ENCODE measurements around the gene CALD1. TPM values are rescaled to one million over a fixed set of nuclear protein-coding genes. Genes with fewer than 3 reads are reported as not detected.

Gene CALD1
- total RNA-seq, 1 experiment from 2014 or later, result 1.0 TPM

DNA sequence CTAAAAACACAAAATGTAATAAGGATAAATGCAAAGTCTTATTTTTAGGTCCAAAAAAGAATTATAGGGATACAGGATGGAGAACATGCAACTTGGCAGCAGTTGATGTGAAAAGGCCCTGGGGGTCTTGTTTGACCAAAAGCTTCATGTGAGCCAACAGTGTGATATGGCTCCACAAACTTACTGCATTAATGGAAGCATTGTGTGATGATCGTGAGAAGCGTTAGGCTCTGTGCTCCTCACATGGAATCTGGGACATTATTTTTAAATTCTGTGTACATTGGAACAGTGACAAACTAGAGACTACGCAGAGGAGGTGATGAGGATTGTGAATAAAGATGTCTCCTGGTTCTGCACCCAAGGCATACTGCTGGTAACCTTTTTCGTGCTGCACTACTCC is 39.1 kb upstream of the CALD1 start:
- H3K4me2 ChIP-seq (ENCODE audit: low read depth, low read length, poor library complexity, severe bottlenecking), result no peak overlapping the region
- no peak overlapping the region for H3K9ac ChIP-seq (ENCODE audit: low read length)
- H3K4me1 ChIP-seq (ENCODE audit: low read length), result no peaks in the 10 kb centered on the region
- no peak overlapping the region for H3K4me3 ChIP-seq (ENCODE audit: low read length)
- no peaks in the 10 kb centered on the region for H3K9me2 ChIP-seq (replicated peaks; ENCODE audit: insufficient read depth, low read length)
- DNase-seq, result no peak
- H2AFZ ChIP-seq (ENCODE audit: low read length), result no peak overlapping the region
- no peaks in the 10 kb centered on the region for H4K20me1 ChIP-seq (ENCODE audit: insufficient read depth, low read depth, low read length)
- no peaks in the 10 kb centered on the region for H3K27me3 ChIP-seq (ENCODE audit: low read length)
- H3K79me2 ChIP-seq (ENCODE audit: low read length), result no peaks in the 10 kb centered on the region
- H3K27ac ChIP-seq (ENCODE audit: low read length), result no peak overlapping the region
- H3K36me3 ChIP-seq (ENCODE audit: insufficient read depth, low read length), result no peaks in the 10 kb centered on the region
- no peaks in the 10 kb centered on the region for H3K9me3 ChIP-seq (ENCODE audit: low read length)

GRCh38 chr7:134741907-134742635 is 37.4 kb upstream of the CALD1 start:
- Histone ChIP-seq H3K4me2 (ENCODE audit: low read depth, low read length, poor library complexity, severe bottlenecking) (no peak overlapping the region), H3K4me1 (ENCODE audit: low read length) (no peaks in the 10 kb centered on the region), H3K9me2 (replicated peaks; ENCODE audit: insufficient read depth, low read length) (no peaks in the 10 kb centered on the region), H3K79me2 (ENCODE audit: low read length) (no peaks in the 10 kb centered on the region), H2AFZ (ENCODE audit: low read length) (no peak overlapping the region), H3K27ac (ENCODE audit: low read length) (no peak overlapping the region), H3K27me3 (ENCODE audit: low read length) (no peaks in the 10 kb centered on the region), H4K20me1 (ENCODE audit: insufficient read depth, low read depth, low read length) (no peaks in the 10 kb centered on the region), H3K9ac (ENCODE audit: low read length) (no peak overlapping the region), H3K4me3 (ENCODE audit: low read length) (no peak overlapping the region), H3K36me3 (ENCODE audit: insufficient read depth, low read length) (no peaks in the 10 kb centered on the region), H3K9me3 (ENCODE audit: low read length) (no peaks in the 10 kb centered on the region)
- no peak for DNase-seq

DNA sequence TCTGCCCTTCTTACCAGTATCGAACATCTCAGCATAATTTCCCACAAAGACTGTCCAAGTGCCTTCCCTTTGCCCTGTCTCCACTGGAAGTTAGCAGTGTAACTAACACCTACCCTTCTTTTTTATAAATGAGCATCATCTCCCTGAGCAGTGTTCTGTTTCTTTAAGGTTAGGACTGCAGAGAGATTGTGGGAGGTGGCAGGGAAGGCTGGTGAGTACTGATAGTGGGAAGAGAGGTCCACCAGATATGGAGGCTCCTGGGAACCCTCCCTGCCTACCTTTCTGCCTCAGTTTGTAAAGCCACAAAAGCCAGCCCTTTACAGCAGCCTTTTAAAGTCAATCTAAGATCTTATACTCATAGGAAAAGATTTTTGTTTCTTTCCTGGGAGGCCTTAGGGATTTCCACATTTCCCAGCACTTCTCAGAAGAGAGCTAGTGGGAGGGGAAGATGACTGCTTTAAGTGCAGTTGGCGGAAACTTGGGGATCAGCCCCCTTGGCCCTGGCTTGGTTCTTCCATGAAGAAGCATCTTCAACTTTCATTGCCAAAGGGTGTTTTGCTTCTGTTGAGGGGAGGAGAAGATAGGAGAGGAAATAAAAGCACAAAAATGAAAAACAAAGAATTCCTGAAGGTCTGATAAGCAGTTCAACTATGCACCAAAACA is 36.6 kb upstream of the CALD1 start:
- H3K4me3 ChIP-seq (ENCODE audit: low read length), result no peak overlapping the region
- H4K20me1 ChIP-seq (ENCODE audit: insufficient read depth, low read depth, low read length), result no peaks in the 10 kb centered on the region
- no peak overlapping the region for H3K27ac ChIP-seq (ENCODE audit: low read length)
- no peaks in the 10 kb centered on the region for H3K36me3 ChIP-seq (ENCODE audit: insufficient read depth, low read length)
- H3K27me3 ChIP-seq (ENCODE audit: low read length), result no peaks in the 10 kb centered on the region
- no peak overlapping the region for H3K4me2 ChIP-seq (ENCODE audit: low read depth, low read length, poor library complexity, severe bottlenecking)
- H3K79me2 ChIP-seq (ENCODE audit: low read length), result no peaks in the 10 kb centered on the region
- DNase-seq, result no peak
- no peaks in the 10 kb centered on the region for H3K9me2 ChIP-seq (replicated peaks; ENCODE audit: insufficient read depth, low read length)
- no peak overlapping the region for H3K9ac ChIP-seq (ENCODE audit: low read length)
- H2AFZ ChIP-seq (ENCODE audit: low read length), result no peak overlapping the region
- H3K9me3 ChIP-seq (ENCODE audit: low read length), result no peaks in the 10 kb centered on the region
- H3K4me1 ChIP-seq (ENCODE audit: low read length), result no peaks in the 10 kb centered on the region

- no peaks in the 10 kb centered on the region for H3K9me3 ChIP-seq (ENCODE audit: low read length)
- no peaks in the 10 kb centered on the region for H3K36me3 ChIP-seq (ENCODE audit: insufficient read depth, low read length)
- H3K27ac ChIP-seq (ENCODE audit: low read length), result no peak overlapping the region
- no peaks in the 10 kb centered on the region for H3K79me2 ChIP-seq (ENCODE audit: low read length)
- no peak overlapping the region for H3K4me2 ChIP-seq (ENCODE audit: low read depth, low read length, poor library complexity, severe bottlenecking)
- H3K4me3 ChIP-seq (ENCODE audit: low read length), result no peak overlapping the region
- no peak for DNase-seq
- no peak overlapping the region for H3K9ac ChIP-seq (ENCODE audit: low read length)
- no peaks in the 10 kb centered on the region for H3K4me1 ChIP-seq (ENCODE audit: low read length)
- no peak overlapping the region for H2AFZ ChIP-seq (ENCODE audit: low read length)
- H4K20me1 ChIP-seq (ENCODE audit: insufficient read depth, low read depth, low read length), result no peaks in the 10 kb centered on the region
- H3K9me2 ChIP-seq (replicated peaks; ENCODE audit: insufficient read depth, low read length), result no peaks in the 10 kb centered on the region
- H3K27me3 ChIP-seq (ENCODE audit: low read length), result no peaks in the 10 kb centered on the region
These were observed 34.9 kb upstream of the CALD1 start for GRCh38 chr7:134744569-134744968.

DNA sequence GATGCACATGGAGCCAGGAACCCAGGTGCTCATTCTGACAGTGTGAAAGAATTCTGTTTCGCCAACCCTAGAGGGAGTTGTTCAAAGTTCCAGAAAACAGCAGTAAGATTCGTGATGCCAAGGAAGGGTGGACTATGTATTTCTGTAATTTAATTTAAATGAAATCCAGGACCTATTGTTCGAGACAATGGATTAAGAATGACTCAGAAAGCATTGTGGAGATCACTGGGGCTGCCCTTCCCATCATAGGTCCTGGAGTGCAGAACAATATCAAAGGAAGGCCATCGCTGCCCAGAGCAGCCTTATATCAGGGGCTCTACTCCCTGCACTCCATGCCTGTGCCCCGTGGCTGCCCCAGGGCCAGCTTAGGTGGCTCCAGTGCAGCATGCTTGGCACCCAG is 32.1 kb upstream of the CALD1 start:
- no peaks in the 10 kb centered on the region for H3K9me2 ChIP-seq (replicated peaks; ENCODE audit: insufficient read depth, low read length)
- H3K79me2 ChIP-seq (ENCODE audit: low read length), result no peaks in the 10 kb centered on the region
- H3K9ac ChIP-seq (ENCODE audit: low read length), result no peak overlapping the region
- no peaks in the 10 kb centered on the region for H3K27me3 ChIP-seq (ENCODE audit: low read length)
- no peak overlapping the region for H3K27ac ChIP-seq (ENCODE audit: low read length)
- no peak for DNase-seq
- no peaks in the 10 kb centered on the region for H3K36me3 ChIP-seq (ENCODE audit: insufficient read depth, low read length)
- H3K9me3 ChIP-seq (ENCODE audit: low read length), result no peaks in the 10 kb centered on the region
- H3K4me1 ChIP-seq (ENCODE audit: low read length), result no peaks in the 10 kb centered on the region
- no peak overlapping the region for H3K4me2 ChIP-seq (ENCODE audit: low read depth, low read length, poor library complexity, severe bottlenecking)
- H3K4me3 ChIP-seq (ENCODE audit: low read length), result no peak overlapping the region
- H2AFZ ChIP-seq (ENCODE audit: low read length), result no peak overlapping the region
- no peaks in the 10 kb centered on the region for H4K20me1 ChIP-seq (ENCODE audit: insufficient read depth, low read depth, low read length)

GRCh38 chr7:134750083-134751062 is 29.1 kb upstream of the CALD1 start:
- DNase-seq, result peak; percentile 87
- H3K9me2 ChIP-seq (replicated peaks; ENCODE audit: insufficient read depth, low read length), result no peaks in the 10 kb centered on the region
- H3K4me3 ChIP-seq (ENCODE audit: low read length), result no peak overlapping the region
- no peak overlapping the region for H3K9ac ChIP-seq (ENCODE audit: low read length)
- no peak overlapping the region for H3K27ac ChIP-seq (ENCODE audit: low read length)
- H3K4me1 ChIP-seq (ENCODE audit: low read length), result no peaks in the 10 kb centered on the region
- H3K36me3 ChIP-seq (ENCODE audit: insufficient read depth, low read length), result no peaks in the 10 kb centered on the region
- H3K27me3 ChIP-seq (ENCODE audit: low read length), result no peaks in the 10 kb centered on the region
- H4K20me1 ChIP-seq (ENCODE audit: insufficient read depth, low read depth, low read length), result no peaks in the 10 kb centered on the region
- no peak overlapping the region for H3K4me2 ChIP-seq (ENCODE audit: low read depth, low read length, poor library complexity, severe bottlenecking)
- H2AFZ ChIP-seq (ENCODE audit: low read length), result no peak overlapping the region
- no peaks in the 10 kb centered on the region for H3K79me2 ChIP-seq (ENCODE audit: low read length)
- no peaks in the 10 kb centered on the region for H3K9me3 ChIP-seq (ENCODE audit: low read length)

DNA sequence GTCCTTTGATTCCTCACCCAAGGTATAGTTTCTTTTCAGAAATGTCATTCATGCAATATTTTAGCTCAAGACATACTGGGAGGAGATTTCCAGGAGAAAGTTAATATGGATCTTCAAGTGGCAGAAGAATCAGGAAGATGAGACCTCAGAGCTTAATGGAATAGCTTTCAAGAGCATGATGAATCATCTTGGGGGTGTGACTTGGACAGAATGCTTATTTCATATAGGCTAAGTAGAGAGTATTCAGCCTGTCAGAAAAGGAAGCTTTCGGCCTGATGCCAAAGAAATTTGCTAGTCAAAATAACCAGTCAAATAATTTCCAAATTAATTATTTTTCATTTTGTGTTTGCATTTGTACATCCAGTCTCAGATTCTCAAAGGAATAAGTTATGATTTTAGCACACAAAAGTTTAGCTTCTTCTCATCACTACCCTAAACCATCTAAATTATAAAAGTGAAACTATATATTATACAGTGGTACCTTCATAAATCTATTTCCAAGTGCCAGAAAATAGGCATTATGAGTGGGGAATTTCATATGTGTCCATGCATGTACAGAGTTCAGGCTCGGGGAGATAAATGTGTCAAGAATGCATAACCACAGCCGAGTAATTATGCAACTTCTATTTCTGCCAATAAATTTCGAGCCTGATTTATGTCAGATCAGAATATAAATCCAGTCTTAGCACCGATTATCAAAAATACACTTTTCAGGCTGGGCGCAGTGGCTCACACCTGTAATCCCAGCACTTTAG is 27.3 kb upstream of the CALD1 start:
- H3K9me3 ChIP-seq (ENCODE audit: low read length), result no peaks in the 10 kb centered on the region
- H3K27ac ChIP-seq (ENCODE audit: low read length), result no peak overlapping the region
- H3K9ac ChIP-seq (ENCODE audit: low read length), result no peak overlapping the region
- H2AFZ ChIP-seq (ENCODE audit: low read length), result no peak overlapping the region
- H4K20me1 ChIP-seq (ENCODE audit: insufficient read depth, low read depth, low read length), result no peaks in the 10 kb centered on the region
- H3K36me3 ChIP-seq (ENCODE audit: insufficient read depth, low read length), result no peaks in the 10 kb centered on the region
- H3K4me3 ChIP-seq (ENCODE audit: low read length), result no peak overlapping the region
- no peak for DNase-seq
- no peak overlapping the region for H3K4me2 ChIP-seq (ENCODE audit: low read depth, low read length, poor library complexity, severe bottlenecking)
- no peaks in the 10 kb centered on the region for H3K27me3 ChIP-seq (ENCODE audit: low read length)
- no peaks in the 10 kb centered on the region for H3K9me2 ChIP-seq (replicated peaks; ENCODE audit: insufficient read depth, low read length)
- H3K79me2 ChIP-seq (ENCODE audit: low read length), result no peaks in the 10 kb centered on the region
- H3K4me1 ChIP-seq (ENCODE audit: low read length), result no peaks in the 10 kb centered on the region

Measured in Karpas-422 (cell line).